Upper lobe of left lung (tissue), 4 donors: ENCODE measurements around the gene UVSSA.

Experiments
- EP300 ChIP-seq, 4 donors: sonication (generic); formaldehyde crosslinking; IDR thresholded peaks; one replicate each; pipeline ENCODE4 v1.5.1; 2017; ENCODE audit warnings: antibody characterized with exemption in 4 of 4, control low read depth in 2 of 4
- POLR2A ChIP-seq, 4 donors: fragments of 450-650 bp; IDR thresholded peaks; one replicate each; pipeline ENCODE4 v1.5.1; 2016 to 2017; ENCODE audit warnings: antibody characterized with exemption in 4 of 4, mild to moderate bottlenecking in 2 of 4
- POLR2AphosphoS5 ChIP-seq, 2 donors: sonication (generic); formaldehyde crosslinking; IDR thresholded peaks; one replicate each; pipeline ENCODE4 v1.5.1; 2017; ENCODE audit warnings: antibody characterized with exemption in 2 of 2
- TF ChIP-seq, protein P1 (sequence below), 6 experiments: fragments of 450-650 bp in 4 of 6; fragments of 200-600 bp in 2 of 6; sonication (generic) in 2 of 6; IDR thresholded peaks; one replicate each; pipeline ENCODE4 v1.5.1; 2016 to 2019; ENCODE audit warnings: antibody characterized with exemption in 6 of 6

DNA sequence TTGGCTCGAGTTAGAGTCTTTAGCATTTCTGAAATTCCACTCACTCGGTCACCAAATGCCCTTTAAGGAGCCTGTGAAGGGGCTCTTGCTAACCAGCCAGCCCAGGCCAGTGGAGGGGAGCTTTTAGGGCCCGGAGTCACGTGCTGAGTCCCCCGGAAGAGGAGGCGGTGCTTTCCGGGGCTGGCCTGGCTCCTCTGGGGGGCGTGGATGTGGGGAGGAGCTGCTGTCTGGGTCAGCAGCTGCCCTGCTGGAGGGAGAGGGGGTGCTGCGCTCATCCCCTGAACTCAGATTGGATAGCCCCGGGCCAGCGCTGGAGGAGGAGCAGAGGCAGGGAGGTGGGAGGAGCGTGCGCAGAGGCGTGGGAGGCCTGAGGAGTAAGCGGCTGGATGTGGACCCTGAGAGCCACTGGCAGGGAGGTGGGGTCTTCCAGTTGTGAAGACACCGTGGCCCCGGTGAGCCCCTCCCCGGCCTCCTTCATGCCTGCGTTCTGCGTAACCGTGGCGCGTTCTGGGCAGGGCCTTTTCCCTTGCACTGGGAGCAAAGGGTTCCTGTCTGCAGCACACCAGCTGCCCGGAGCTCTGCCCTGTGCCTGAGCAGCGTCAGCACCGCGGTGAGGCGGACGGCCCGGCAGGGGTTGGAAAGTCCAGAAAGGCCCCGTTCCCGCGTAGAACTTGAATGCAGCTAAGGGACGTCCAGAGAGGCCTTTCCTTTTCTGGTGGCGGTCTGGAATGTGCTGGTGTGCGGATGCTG lies 37.6 kb upstream of the UVSSA start:
- TF ChIP-seq, protein P1, sequence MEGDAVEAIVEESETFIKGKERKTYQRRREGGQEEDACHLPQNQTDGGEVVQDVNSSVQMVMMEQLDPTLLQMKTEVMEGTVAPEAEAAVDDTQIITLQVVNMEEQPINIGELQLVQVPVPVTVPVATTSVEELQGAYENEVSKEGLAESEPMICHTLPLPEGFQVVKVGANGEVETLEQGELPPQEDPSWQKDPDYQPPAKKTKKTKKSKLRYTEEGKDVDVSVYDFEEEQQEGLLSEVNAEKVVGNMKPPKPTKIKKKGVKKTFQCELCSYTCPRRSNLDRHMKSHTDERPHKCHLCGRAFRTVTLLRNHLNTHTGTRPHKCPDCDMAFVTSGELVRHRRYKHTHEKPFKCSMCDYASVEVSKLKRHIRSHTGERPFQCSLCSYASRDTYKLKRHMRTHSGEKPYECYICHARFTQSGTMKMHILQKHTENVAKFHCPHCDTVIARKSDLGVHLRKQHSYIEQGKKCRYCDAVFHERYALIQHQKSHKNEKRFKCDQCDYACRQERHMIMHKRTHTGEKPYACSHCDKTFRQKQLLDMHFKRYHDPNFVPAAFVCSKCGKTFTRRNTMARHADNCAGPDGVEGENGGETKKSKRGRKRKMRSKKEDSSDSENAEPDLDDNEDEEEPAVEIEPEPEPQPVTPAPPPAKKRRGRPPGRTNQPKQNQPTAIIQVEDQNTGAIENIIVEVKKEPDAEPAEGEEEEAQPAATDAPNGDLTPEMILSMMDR (IDR thresholded peaks at IDR 0.05) = peak in 1 of 6 experiments; percentile 7
- TF ChIP-seq POLR2A (IDR thresholded peaks at IDR 0.05) = peak in 1 of 4 donors; percentile 26
- TF ChIP-seq POLR2AphosphoS5 (IDR thresholded peaks at IDR 0.05) = peak in 1 of 2 donors; percentile 36
- no peak for TF ChIP-seq EP300 (IDR thresholded peaks at IDR 0.05)
